Coronary artery (tissue), 2 donors: ENCODE data around the gene SEC16A.

Experiments
- DNase-seq: peaks from one replicate; pipeline ENCODE4 v3.0.0-alpha.2; 2017; ENCODE audit warnings: low spot score
- H3K27ac ChIP-seq, 2 donors: fragments of 200-600 bp; sonication (generic); one replicate each; pipeline ENCODE4 v1.5.1; 2016 to 2019
- H3K4me3 ChIP-seq: fragments of 200-600 bp; sonication (generic); 2 replicates; pipeline ENCODE4 v1.5.1; 2016; ENCODE audit warnings: mild to moderate bottlenecking, moderate library complexity
- TF ChIP-seq, protein P1 (sequence below): fragments of 200-600 bp; sonication (generic); IDR thresholded peaks from one replicate; pipeline ENCODE4 v1.5.1; 2019; ENCODE audit warnings: antibody characterized with exemption

The SEC16A gene

DNA sequence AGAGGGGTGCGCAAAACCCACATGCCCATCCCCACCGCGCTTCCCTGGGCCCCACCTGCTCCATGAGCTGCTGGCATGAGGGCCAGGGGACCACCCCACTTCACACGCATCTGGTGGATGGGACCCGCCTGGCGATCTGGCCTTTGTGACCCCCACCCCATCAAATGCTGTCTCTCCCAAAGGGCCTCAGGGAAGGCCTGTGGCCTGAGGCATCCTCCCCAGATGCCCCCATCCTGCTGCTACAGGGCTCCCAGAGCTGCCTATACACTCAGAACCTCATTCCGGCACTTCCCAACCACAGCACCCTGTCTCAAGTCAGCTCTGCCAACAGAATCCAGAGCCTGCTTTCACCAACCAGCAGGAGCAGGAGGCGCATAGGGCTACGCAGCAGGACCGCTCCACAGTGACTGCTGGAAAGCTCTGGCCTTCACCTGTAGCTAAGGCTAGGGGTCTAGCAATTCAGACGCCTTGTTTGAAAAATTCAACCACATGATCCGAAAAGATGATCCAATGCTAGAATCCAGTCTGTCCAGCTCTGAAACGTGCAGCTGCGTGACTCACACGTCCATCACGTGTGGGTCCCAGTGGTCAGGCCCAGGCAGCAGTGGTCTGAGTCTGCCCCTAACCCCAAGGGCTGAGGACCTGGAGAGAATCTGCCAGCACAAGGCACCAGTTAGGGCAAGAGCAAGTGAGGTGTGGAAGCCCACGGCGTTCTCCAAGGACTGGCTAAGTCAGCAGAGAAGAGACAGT lies 81.5 kb downstream of the SEC16A start:
- Histone ChIP-seq H3K27ac (no peak overlapping the region), H3K4me3 (no peak overlapping the region)
- TF ChIP-seq, protein P1, sequence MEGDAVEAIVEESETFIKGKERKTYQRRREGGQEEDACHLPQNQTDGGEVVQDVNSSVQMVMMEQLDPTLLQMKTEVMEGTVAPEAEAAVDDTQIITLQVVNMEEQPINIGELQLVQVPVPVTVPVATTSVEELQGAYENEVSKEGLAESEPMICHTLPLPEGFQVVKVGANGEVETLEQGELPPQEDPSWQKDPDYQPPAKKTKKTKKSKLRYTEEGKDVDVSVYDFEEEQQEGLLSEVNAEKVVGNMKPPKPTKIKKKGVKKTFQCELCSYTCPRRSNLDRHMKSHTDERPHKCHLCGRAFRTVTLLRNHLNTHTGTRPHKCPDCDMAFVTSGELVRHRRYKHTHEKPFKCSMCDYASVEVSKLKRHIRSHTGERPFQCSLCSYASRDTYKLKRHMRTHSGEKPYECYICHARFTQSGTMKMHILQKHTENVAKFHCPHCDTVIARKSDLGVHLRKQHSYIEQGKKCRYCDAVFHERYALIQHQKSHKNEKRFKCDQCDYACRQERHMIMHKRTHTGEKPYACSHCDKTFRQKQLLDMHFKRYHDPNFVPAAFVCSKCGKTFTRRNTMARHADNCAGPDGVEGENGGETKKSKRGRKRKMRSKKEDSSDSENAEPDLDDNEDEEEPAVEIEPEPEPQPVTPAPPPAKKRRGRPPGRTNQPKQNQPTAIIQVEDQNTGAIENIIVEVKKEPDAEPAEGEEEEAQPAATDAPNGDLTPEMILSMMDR = no peak
- no peak for DNase-seq

DNA sequence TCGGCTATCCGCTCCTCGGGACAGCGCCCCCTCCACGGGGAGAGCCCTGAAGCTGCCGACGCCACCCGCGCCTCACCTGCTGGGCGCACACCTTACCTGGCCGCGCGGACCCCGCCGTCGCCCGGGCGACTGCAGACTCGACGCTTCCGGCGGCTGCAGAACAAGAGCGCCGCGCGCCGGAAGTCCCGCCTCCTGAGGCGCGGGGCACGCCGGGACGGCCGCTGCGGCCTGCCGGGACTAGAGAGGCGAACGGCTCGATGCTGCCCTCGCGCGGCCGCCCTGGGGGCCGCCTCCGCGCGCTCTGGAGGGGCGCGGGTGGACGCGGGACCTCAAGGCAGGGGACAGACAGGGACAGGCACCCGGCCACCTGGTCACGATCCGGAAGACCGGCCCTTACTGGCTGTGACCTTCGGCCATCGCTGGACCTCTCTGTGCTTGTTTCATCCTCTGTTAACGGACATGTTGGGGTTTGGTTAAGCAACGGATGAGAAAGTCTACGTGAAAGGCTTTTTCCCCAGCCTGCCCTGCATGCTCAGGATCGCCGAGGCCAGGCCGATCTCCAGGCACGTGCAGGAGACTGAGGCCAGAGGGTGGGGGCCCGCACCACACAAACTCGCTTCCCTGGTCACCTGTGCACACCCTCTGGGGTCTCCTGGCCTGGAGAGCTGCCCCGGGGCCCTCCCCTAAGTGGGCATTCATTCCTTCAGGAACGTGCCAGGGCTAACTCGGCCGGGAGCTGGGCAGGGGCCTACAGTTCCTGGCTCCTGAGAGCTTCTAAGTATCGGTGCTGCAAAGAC lies 82.6 kb downstream of the SEC16A start, which contains the start of gene SNAPC4:
Gene SNAPC4, minus strand, starts transcription at position 133 of the 797 bp plus-strand sequence. CDS start 1,742 bp downstream, outside the sequence.
- peak; percentile 88 for DNase-seq
- TF ChIP-seq, protein P1 = peak; percentile 82
- Histone ChIP-seq H3K27ac (peak within 1 kb of the TSS; percentile 41 to 64), H3K4me3 (peak within 1 kb of the TSS; percentile 99)

DNA sequence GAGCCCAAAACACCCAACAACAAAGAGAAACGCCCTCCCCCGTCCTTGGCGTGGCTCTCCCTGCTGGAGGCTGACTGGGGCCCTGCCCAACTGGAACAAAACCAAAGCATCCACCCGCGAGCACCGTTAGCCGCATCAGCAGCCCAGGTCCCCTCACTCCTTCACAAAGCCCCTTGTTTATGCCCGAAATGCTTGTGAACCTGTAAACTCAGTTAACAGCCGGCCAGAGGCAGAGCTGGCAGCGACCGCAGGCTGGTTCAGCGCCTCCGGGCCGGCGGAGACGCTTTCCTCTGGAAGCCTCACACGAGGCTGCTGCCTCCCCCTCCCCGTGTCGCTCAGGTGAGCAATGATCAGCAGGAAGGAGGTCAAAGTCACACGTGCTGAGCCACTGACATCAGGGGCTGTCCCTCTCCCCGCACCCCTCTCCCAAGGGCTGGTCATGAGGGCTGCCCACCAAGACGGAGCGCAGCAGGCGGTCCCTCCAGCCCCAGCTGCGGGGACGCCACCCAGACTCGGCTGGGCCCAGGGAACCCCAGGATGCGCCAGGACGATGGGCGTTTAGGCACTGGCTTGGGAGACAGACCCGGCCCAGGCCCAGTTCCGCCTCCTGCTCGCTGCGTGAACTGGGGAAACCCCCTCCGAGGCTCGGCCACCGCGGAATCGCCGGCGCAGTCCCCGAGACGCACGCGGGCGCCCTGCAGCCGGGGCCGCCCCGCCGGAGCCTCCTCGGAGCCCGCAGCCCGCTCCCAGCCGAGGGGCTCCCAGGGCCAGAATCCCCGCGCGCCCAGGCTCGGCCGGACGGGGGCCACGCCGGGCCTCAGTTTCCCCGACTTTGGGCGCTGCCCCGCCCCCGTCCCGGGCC lies 83.4 kb downstream of the SEC16A start:
- DNase-seq = no peak

DNA sequence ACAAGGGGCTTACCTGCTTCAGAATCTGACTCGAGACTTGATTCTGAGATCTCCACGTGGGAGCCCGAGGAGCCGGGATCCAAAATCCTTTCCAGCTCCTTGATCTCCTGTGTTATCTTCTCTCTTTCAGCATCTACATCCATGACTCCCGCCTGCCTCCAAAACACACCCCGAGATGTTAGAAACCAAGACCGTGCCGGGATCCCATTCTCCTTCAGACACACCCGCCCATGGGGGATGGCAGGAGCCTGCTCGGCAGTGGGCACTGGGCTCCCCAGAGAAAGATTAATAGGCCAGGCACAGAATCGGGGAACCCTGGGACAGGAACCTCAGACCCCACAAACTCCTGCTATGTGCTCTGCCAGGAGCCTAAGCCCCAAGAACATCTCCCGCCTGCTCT lies 84.6 kb downstream of the SEC16A start:
- TF ChIP-seq, protein P1 = no peak
- no peak overlapping the region for H3K27ac ChIP-seq
- no peak for DNase-seq
- no peak overlapping the region for H3K4me3 ChIP-seq

More for the DNA sequence above, 83.4 kb downstream of the SEC16A start:
- TF ChIP-seq, protein P1 = no peak
- H3K4me3 ChIP-seq = peak overlapping the region; percentile 99
- peak overlapping the region in 1 of 2 donors; percentile 64 for H3K27ac ChIP-seq

DNA sequence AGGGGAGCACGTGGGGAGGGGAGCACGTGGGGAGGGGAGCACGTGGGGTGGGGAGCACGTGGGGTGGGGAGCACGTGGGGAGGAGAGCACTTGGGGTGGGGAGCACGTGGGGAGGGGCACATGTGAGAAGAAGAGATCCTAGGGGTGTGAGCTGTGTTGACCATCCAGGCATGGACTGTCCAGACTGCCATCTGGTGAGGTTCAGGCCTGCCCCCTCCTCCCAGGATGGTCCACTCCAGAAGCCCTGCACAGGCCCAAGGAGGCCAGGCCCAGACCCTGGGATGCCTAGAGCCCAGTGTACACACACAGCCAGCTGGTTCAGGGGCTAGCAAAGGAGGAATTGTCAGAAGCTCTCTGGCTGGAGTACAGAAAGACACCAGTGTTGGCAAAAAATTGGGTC lies 85.2 kb downstream of the SEC16A start:
- DNase-seq = no peak
- H3K4me3 ChIP-seq = no peak overlapping the region
- TF ChIP-seq, protein P1 = no peak
- no peak overlapping the region for H3K27ac ChIP-seq

DNA sequence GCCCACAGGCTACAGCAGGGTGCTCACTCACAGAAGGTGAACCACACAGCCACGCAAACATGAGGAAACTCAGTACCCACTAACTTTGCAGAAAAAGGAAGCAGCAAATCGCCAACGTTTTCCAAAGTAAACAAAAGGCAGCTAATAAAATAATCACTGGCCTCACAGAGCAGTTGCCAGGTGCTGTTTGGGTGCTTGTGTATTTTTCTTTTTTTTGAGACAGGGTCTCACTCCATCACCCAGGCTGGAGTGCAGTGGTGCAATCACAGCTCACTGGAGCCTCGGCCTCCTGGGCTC lies 86.7 kb downstream of the SEC16A start:
- Histone ChIP-seq H3K4me3 (no peak overlapping the region), H3K27ac (no peak overlapping the region)
- TF ChIP-seq, protein P1 = no peak
- DNase-seq = no peak
